GM21423 (cell line): ENCODE data around the gene SRPK2.

Experiments
- ATAC-seq: cut with Tn5 transposase; IDR thresholded peaks from one replicate; pipeline ENCODE4 v1.9.1; 2021; ENCODE audit warnings: mild to moderate bottlenecking, moderate library complexity; ENCODE audit not compliant: unreplicated experiment

SRPK2 gene

GRCh38 chr7:105151152-105151551 lies 237.6 kb downstream of the SRPK2 start:
- ATAC-seq, result no peak

- no peak for ATAC-seq
Observed at GRCh38 chr7:105149827-105150226, 238.9 kb downstream of the SRPK2 start.

GRCh38 chr7:105141068-105141467 lies 247.7 kb downstream of the SRPK2 start:
- ATAC-seq, result no peak

- no peak for ATAC-seq
Observed at GRCh38 chr7:105139381-105139780, 249.3 kb downstream of the SRPK2 start.

- no peak for ATAC-seq
Observed at GRCh38 chr7:105137898-105138297, 250.8 kb downstream of the SRPK2 start.

DNA sequence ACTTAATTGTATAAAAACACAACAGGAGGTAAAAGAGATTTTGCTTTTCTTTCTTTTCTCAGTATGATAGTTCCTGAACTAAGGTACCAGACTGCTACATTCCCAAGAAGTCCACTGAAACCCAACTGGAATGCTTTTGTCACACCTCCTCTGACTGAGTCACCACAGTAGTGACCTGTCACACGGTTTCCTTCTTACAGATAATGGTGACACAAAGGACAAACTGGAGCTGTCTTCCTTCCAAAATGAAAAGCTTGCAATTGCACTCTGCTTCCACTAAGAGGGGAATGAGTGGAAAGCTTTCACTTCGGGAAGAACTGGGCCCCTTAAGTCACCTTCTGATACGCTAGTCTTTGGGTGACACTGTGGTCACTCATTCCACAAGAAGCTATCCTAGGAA lies 252.5 kb downstream of the SRPK2 start:
- ATAC-seq, result no peak

DNA sequence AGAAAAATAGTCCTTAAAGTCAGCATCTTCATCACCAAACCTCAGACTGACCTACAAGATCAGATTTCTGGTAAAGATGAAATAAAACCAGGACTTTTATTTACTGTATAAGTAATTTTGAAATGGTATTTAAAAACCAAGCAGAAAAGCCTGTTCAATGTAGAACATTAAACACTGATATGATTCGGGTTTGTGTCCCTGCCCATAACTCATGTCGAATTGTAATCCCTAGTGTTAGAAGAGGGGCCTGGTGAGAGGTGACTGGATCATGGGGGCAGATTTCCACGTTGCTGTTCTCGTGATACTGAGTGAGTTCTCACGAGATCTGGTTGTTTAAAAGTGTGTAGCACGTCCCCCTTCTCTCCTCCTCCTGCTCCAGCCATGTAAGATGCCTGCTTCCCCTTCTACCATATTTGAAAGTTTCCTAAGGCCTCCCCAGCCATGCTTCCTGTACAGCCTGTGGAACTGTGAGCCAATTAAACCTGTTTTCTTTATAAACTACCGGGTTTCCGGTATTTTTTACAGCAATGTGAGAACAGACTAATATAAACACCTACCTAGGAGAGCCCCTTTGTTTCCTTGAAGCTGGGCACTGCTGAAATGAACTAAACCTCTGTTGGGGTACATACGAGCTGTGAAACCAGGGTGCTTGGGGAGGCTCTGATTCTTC lies 254.6 kb downstream of the SRPK2 start:
- no peak for ATAC-seq

DNA sequence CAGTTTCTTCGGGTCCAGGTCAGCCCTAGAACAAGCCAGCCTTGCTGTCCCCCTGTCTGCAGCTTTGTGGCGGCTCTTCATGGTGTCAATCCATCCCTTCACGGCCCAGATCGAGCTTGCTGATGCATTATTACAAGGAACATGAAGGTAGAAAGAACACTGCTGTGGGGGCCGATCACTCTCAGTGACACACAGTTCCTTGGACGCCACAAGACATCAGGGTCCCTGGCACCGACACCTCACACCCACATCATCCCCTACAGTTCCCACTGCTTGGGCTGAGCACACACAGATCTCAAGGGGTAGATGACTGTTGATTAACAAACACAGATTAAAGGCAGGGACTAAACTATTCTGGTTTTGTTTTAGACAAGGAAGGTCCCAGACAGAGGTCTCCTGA lies 255.4 kb downstream of the SRPK2 start:
- no peak for ATAC-seq

GRCh38 chr7:105132835-105133234 lies 255.9 kb downstream of the SRPK2 start:
- no peak for ATAC-seq

DNA sequence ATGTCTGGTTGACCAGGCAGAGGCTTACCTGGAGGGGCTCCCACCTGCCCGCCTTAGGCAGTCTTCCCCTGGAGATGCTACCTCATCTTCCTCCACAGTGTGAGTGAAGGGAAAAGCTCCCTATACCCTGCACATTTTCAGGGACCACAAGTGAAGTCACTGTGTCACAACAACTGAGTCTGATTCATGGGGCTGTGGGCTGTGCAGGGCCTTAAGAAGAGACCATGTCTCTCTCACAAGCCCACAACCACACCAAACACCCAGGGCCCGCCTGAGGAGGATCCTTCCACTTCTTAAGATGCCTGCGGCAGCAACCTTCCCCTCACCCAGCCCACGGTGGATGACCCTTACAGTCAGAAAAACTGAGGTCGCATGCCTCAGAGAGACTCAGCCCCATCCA lies 256.4 kb downstream of the SRPK2 start:
- no peak for ATAC-seq

- no peak for ATAC-seq
Observed at GRCh38 chr7:105131890-105132289, 256.8 kb downstream of the SRPK2 start.

DNA sequence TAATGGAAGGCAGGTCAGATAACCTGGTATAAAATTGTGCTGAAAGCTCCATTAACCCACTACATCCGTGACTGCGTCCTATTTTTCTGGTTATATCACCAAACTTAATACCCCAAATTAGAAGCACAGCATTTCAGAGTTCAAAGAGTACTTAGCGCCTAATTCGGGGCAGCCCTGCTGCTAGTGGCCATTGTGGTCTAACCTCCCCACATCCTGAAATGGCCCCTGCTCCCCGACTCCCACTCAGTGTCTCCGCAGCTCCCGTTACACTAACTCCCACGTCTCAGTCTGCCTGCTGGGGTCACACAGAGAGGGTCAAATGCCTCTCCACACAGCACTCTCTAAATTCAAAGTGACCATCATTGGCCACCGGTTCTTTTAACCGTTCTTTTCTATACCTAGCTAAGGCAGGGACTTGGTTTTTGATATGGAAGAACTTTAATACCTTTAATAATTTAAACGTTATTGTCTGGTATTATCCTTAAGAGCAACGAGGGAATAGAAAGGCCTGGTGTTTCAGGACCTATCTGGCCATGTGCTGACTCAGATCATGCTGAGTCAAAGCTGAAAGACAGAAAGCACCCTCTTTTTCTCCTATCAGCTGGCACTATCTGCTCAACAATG lies 257.6 kb downstream of the SRPK2 start:
- peak; percentile 43 for ATAC-seq

- no peak for ATAC-seq
Observed at GRCh38 chr7:105130580-105130979, 258.1 kb downstream of the SRPK2 start.

DNA sequence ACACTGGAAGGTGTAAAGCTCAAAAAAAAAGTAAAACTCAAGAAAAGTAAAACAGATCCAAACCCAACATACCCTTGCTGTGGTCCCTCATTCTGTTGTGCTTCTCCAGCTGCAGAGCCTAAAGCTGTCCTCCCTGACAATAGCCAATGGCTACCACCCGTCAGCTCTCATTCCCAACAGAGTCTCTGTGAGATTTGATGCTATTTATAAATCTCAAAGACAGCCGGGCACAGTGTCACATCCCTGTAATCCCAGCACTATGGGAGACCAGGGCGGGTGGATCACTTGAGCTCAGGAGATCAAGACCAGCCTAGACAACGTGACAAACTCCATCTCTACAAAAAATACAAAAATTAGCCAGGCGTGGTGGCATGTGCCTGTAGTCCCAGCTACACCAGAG lies 258.7 kb downstream of the SRPK2 start:
- no peak for ATAC-seq

GRCh38 chr7:105127179-105127578 lies 261.5 kb downstream of the SRPK2 start:
- ATAC-seq, result no peak

DNA sequence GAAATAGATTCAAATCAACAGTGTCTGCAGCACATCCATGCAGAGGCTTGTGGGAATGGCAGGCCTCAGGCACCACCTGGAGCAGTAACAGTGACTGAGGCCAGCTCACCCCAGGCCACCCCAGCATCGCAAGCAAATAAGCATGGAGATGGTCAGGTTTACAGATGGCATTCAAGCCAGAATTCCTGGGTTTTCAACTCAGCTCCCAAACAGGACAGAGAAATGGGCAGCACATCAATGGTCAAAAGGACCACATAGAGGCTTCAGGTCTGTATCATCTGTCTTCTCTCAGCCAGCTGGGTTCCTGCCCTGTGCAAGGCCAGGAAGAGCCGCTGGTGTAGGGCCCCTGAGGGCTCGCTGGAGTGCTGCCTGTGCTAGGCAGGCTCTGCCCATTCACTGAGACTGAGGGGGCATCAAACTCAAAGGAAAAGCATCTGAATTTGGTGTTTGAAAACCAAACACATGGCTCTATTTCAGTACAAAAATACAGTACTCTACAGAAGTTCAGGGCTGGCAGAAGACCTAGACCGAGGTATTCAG lies 262.2 kb downstream of the SRPK2 start:
- ATAC-seq, result no peak

DNA sequence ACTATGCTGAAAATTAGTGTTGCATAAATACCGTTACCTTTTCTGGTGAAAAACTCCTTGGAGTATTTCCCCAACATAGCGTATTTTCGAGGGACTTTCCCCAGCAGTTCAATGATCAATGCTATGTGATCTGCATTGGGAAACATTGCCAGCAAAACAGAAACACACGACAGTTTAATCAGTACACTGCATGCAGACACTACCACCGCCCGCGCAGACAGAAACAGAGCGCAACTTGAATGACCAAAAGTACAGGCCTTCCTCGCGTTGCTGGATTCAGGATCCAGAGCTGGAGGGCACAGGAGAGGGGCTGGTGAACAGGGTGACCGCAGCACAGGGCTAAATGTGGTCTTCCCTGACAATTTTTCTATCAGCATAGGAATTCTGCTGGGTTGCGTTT lies 263.0 kb downstream of the SRPK2 start:
- ATAC-seq, result no peak

DNA sequence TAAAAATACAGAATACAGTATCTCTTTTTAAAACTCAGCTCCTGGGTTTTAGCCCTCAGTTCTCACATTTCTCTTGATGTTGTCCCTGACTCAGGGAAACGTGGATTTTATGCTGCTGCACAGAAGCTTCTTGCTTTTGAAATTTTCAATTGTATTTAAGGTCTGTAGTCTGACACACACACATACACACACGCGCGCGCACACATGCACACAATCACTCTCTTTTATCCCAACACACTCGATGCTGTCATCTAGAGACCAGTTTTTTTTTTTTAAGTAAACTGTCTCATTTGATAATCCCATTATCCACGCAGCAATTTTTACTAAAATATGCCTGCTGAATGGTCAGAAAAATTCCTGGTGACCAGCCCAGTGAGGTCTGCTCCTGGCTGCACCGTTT lies 266.1 kb downstream of the SRPK2 start:
- ATAC-seq, result no peak

GRCh38 chr7:105118612-105119600 lies 269.8 kb downstream of the SRPK2 start:
- no peak for ATAC-seq

DNA sequence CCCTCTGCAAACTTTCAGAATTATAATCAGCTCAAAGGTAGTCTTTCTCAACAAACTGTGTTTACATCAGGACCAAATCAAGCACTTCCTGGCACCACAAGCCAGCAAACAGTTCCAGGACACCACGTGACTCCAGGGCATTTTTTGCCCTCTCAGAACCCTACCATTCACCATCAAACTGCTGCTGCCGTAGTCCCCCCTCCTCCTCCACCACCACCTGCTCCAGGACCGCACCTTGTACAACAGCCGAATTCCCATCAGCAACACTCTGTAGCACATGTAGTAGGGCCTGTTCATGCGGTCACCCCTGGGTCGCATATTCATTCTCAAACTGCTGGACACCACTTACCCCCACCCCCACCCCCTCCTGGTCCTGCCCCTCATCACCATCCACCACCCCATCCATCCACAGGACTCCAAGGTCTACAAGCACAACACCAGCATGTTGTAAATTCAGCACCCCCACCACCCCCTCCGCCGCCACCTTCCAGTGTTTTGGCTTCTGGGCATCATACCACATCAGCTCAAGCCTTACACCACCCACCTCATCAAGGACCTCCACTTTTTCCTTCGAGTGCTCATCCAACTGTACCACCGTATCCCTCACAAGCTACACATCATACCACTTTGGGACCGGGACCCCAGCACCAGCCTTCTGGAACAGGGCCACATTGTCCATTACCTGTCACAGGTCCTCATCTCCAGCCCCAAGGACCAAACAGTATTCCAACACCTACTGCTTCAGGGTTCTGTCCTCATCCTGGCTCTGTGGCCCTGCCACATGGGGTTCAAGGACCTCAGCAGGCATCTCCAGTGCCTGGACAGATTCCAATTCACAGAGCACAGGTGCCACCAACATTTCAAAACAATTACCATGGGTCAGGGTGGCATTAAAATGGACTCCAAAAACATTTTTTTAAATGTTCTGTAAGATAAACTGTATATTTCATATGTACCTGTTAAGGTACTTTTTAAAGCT lies 276.0 kb downstream of the SRPK2 start:
- no peak for ATAC-seq
